DOHH2 (cell line): ENCODE results near the gene ZFAND3.

Experiments used
- CTCF ChIP-seq: fragments of 200-600 bp; sonication (generic); IDR thresholded peaks from one replicate; pipeline ENCODE4 v1.5.1; 2014; ENCODE audit warnings: antibody characterized with exemption, mild to moderate bottlenecking, low read depth, low read length; ENCODE audit not compliant: poor library complexity, severe bottlenecking
- EZH2phosphoT487 ChIP-seq: fragments of 200-600 bp; sonication (generic); IDR thresholded peaks from 2 replicates; pipeline ENCODE4 v1.6.1; 2017; ENCODE audit warnings: borderline replicate concordance, mild to moderate bottlenecking, antibody characterized with exemption, low read length, moderate library complexity, mixed read lengths

DNA sequence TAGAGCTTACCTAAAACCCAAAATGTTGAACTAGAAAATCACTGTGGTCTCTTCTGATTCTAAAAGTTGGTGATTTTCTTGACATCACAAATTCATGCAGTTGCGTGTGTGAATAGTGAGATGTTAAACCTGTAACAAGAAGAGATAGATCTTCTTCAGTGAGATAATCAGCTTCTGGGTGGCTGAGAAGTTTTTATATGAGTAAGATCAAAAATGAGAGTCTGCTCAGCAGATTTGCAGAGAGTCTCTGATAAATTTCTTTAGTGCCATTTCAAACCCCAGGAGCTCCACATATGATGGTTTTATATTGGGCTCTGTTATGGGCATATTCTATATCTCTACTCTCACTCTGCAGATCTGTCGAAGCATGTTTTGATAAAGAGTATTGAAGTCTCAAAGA lies 185.4 kb downstream of the ZFAND3 start:
- TF ChIP-seq EZH2phosphoT487 (no peak), CTCF (no peak)
